Effector memory CD4-positive, alpha-beta T cell (primary cell): Measurements from ENCODE around the gene GDAP2.

Source experiments
- DNase-seq, 3 donors: peaks; one replicate each; pipeline ENCODE4 v3.0.0-alpha.2; 2020
- H3K27ac ChIP-seq: 2 replicates; pipeline ENCODE4 v1.7.0; 2013; ENCODE audit warnings: mild to moderate bottlenecking, low read length, moderate library complexity; ENCODE audit not compliant: insufficient read depth, poor library complexity, severe bottlenecking
- H3K27me3 ChIP-seq: replicated peaks from 2 replicates; pipeline ENCODE4 v1.7.0; 2013; ENCODE audit warnings: mild to moderate bottlenecking, low read length; ENCODE audit not compliant: insufficient read depth, control insufficient read depth, poor library complexity, severe bottlenecking
- H3K36me3 ChIP-seq: 2 replicates; pipeline ENCODE4 v1.7.0; 2013; ENCODE audit warnings: mild to moderate bottlenecking, low read length, moderate library complexity; ENCODE audit not compliant: control insufficient read depth, insufficient read depth
- H3K4me1 ChIP-seq: 2 replicates; pipeline ENCODE4 v1.7.0; 2013; ENCODE audit warnings: low read length, mild to moderate bottlenecking; ENCODE audit not compliant: control insufficient read depth, insufficient read depth, poor library complexity, severe bottlenecking
- H3K4me3 ChIP-seq: 2 replicates; pipeline ENCODE4 v1.7.0; 2013; ENCODE audit warnings: low read length, low read depth, mild to moderate bottlenecking; ENCODE audit not compliant: insufficient read depth, poor library complexity, severe bottlenecking
- H3K9me3 ChIP-seq: 2 replicates; pipeline ENCODE4 v1.7.0; 2013; ENCODE audit warnings: mild to moderate bottlenecking, low read length, moderate library complexity; ENCODE audit not compliant: control insufficient read depth

GDAP2 gene

GRCh38 chr1:117905019-117905418, 24.4 kb downstream of the GDAP2 start:
- H3K4me1 ChIP-seq = no peaks in the 10 kb centered on the region
- no peak for DNase-seq
- H3K36me3 ChIP-seq = peaks cover 39% of the 10 kb centered on the region

GRCh38 chr1:117904485-117904884, 24.9 kb downstream of the GDAP2 start:
- no peak overlapping the region for H3K4me3 ChIP-seq
- no peak overlapping the region for H3K27ac ChIP-seq
- H3K9me3 ChIP-seq = no peaks in the 10 kb centered on the region
- no peaks in the 10 kb centered on the region for H3K4me1 ChIP-seq
- no peak for DNase-seq
- H3K36me3 ChIP-seq = peaks cover 34% of the 10 kb centered on the region
- no peaks in the 10 kb centered on the region for H3K27me3 ChIP-seq

More at GRCh38 chr1:117905019-117905418, 24.4 kb downstream of the GDAP2 start:
- Histone ChIP-seq H3K27ac (no peak overlapping the region), H3K9me3 (no peaks in the 10 kb centered on the region), H3K27me3 (no peaks in the 10 kb centered on the region), H3K4me3 (no peak overlapping the region)

GRCh38 chr1:117902944-117903343, 26.5 kb downstream of the GDAP2 start:
- Histone ChIP-seq H3K4me3 (no peak overlapping the region), H3K9me3 (no peaks in the 10 kb centered on the region), H3K36me3 (peaks cover 46% of the 10 kb centered on the region), H3K4me1 (no peaks in the 10 kb centered on the region), H3K27me3 (no peaks in the 10 kb centered on the region), H3K27ac (no peak overlapping the region)
- DNase-seq = no peak

GRCh38 chr1:117899801-117900200, 29.6 kb downstream of the GDAP2 start:
- Histone ChIP-seq H3K9me3 (no peaks in the 10 kb centered on the region), H3K4me3 (no peak overlapping the region), H3K36me3 (peaks cover 54% of the 10 kb centered on the region), H3K27me3 (no peaks in the 10 kb centered on the region), H3K27ac (no peak overlapping the region), H3K4me1 (no peaks in the 10 kb centered on the region)
- DNase-seq = no peak

GRCh38 chr1:117897551-117897950, 31.9 kb downstream of the GDAP2 start:
- Histone ChIP-seq H3K36me3 (peaks cover 52% of the 10 kb centered on the region), H3K4me3 (no peak overlapping the region), H3K4me1 (no peaks in the 10 kb centered on the region), H3K9me3 (no peaks in the 10 kb centered on the region), H3K27me3 (no peaks in the 10 kb centered on the region), H3K27ac (no peak overlapping the region)
- no peak for DNase-seq

- DNase-seq = peak in 2 of 3 donors; percentile 2 to 37
- no peaks in the 10 kb centered on the region for H3K27me3 ChIP-seq
- no peak overlapping the region for H3K4me3 ChIP-seq
- H3K36me3 ChIP-seq = peaks cover 44% of the 10 kb centered on the region
- H3K4me1 ChIP-seq = no peaks in the 10 kb centered on the region
- no peak overlapping the region for H3K27ac ChIP-seq
- H3K9me3 ChIP-seq = no peaks in the 10 kb centered on the region
Measured at GRCh38 chr1:117895482-117896114, 33.8 kb downstream of the GDAP2 start.

- Histone ChIP-seq H3K9me3 (no peaks in the 10 kb centered on the region), H3K27ac (no peak overlapping the region), H3K4me1 (no peaks in the 10 kb centered on the region), H3K36me3 (peaks cover 40% of the 10 kb centered on the region), H3K4me3 (no peak overlapping the region), H3K27me3 (no peaks in the 10 kb centered on the region)
- no peak for DNase-seq
Measured at GRCh38 chr1:117894078-117894477, 35.3 kb downstream of the GDAP2 start.

GRCh38 chr1:117892512-117892911, 36.9 kb downstream of the GDAP2 start:
- DNase-seq = no peak
- no peaks in the 10 kb centered on the region for H3K4me1 ChIP-seq
- peaks cover 28% of the 10 kb centered on the region for H3K36me3 ChIP-seq
- no peak overlapping the region for H3K27ac ChIP-seq
- H3K9me3 ChIP-seq = no peaks in the 10 kb centered on the region
- H3K27me3 ChIP-seq = no peaks in the 10 kb centered on the region
- H3K4me3 ChIP-seq = no peak overlapping the region

GRCh38 chr1:117890452-117890851, 39.0 kb downstream of the GDAP2 start:
- H3K4me3 ChIP-seq = no peak overlapping the region
- no peak for DNase-seq
- no peaks in the 10 kb centered on the region for H3K9me3 ChIP-seq
- no peak overlapping the region for H3K27ac ChIP-seq
- H3K4me1 ChIP-seq = no peaks in the 10 kb centered on the region
- H3K36me3 ChIP-seq = peaks cover 11% of the 10 kb centered on the region
- no peaks in the 10 kb centered on the region for H3K27me3 ChIP-seq

- no peaks in the 10 kb centered on the region for H3K4me1 ChIP-seq
- DNase-seq = no peak
- H3K9me3 ChIP-seq = no peaks in the 10 kb centered on the region
- H3K27ac ChIP-seq = no peak overlapping the region
- H3K36me3 ChIP-seq = peaks cover 18% of the 10 kb centered on the region
- no peaks in the 10 kb centered on the region for H3K27me3 ChIP-seq
- H3K4me3 ChIP-seq = no peak overlapping the region
Measured at GRCh38 chr1:117886101-117886795, 43.2 kb downstream of the GDAP2 start.
